Activated naive CD8-positive, alpha-beta T cell treated with anti-CD3 and anti-CD28 coated beads for 36 hours (primary cell): ENCODE measurements around the gene RAD17. TPM values are rescaled to one million over a fixed set of nuclear protein-coding genes. Genes with fewer than 3 reads are reported as not detected.
A peak's percentile ranks its signal among the peaks of the same experiment; 100 is the strongest.
"Not testable (repeated sequence)": the region's sequence is repeated elsewhere in the genome, so short reads cannot be mapped to it uniquely, and the experiment has no call there.

Source experiments
- DNase-seq: peaks from one replicate; pipeline ENCODE4 v3.0.0; 2021
- H3K27ac Mint-ChIP-seq: one replicate; pipeline ENCODE4 v1.8.0; 2022; ENCODE audit warnings: mild to moderate bottlenecking, moderate library complexity, mixed read lengths
- H3K27me3 Mint-ChIP-seq: one replicate; pipeline ENCODE4 v1.8.0; 2022; ENCODE audit warnings: mild to moderate bottlenecking, mixed read lengths
- H3K36me3 Mint-ChIP-seq: one replicate; pipeline ENCODE4 v1.8.0; 2021; ENCODE audit warnings: mild to moderate bottlenecking, mixed read lengths
- H3K4me1 Mint-ChIP-seq: one replicate; pipeline ENCODE4 v1.8.0; 2021; ENCODE audit warnings: mixed read lengths
- H3K4me3 Mint-ChIP-seq: one replicate; pipeline ENCODE4 v1.8.0; 2022; ENCODE audit warnings: mild to moderate bottlenecking, moderate library complexity, mixed read lengths
- H3K9me3 Mint-ChIP-seq: one replicate; pipeline ENCODE4 v1.8.0; 2022; ENCODE audit warnings: mixed read lengths
- total RNA-seq, 2 experiments: library from RNA; stranded (reverse); gene quantifications; one replicate each; pipeline ENCODE4 v1.2.3, GENCODE V29; 2021

The RAD17 gene
- total RNA-seq, 2 experiments from 2014 or later, result 27.7 to 28.8 TPM

DNA sequence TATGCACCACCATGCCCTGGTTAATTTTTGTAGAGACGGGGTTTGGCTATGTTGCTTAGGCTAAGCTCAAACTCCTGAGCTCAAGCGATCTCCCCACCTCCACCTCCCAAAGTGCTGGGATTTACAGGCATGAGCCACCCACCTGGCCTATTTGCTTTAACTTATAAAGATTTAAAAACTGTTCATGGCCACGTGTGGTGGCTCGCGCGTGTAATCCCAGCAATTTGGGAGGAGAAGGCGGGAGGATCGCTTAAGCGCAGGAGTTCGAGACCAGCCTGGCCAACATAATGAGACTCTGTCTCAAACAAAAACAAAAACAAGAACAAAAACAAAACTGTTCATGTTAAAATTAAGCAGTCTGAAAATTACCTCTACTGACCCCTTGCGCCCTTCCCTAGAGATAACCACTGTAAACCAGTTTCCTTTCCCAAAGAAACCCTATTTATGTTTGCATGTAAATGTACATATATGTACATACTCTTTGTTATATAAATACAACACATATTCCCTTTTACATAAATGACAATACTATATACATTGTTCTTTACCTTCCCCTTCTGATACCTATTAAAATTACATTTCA lies 1.8 kb upstream of the RAD17 start:
- H3K27me3 Mint-ChIP-seq, result no peaks in the 10 kb centered on the region
- peaks cover 37% of the 10 kb centered on the region for H3K36me3 Mint-ChIP-seq
- H3K27ac Mint-ChIP-seq, result peak overlapping the region; percentile 98
- peaks cover 28% of the 10 kb centered on the region for H3K4me1 Mint-ChIP-seq
- H3K4me3 Mint-ChIP-seq, result peak overlapping the region; percentile 97
- DNase-seq, result no peak
- no peaks in the 10 kb centered on the region for H3K9me3 Mint-ChIP-seq

DNA sequence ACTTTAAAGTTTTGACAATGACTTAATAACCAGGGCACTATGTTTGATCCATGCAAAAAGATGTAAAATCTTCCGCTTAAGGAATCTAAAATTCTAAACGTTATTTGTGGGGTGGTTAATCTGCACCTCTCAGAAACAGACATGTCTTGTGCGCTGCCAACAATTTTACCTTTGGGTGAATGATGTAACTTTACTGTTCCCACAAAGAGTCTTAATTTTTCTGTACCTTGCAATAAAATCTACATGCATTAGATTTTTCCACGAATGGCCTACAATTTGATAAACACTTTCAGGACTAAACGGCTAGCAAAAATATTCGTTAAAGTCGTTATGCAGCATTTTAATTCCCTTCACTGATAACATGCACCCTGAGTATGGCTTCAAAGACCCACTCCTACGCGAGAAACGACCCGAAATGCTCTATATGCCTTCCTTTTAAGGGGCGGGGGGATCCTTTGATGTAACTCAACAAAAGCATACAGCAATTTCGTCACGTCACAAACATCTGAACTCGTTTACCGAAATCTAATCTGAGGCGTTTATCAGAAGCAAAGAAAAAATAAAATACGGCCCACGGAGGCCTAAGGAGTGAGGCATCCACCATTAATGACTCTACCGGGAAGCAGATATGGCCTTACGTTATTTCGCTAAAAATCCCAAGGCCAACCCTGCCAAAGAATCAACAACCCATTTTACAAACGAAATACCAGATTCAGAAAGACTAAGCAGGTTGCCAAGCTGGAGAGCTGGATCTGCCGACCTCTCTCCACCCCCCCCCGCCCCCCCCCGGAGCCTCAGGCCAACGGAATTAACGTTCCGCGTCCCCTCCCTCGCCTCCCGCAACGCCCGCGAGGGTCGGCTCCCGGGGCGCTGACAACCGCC lies 919 bp upstream of the RAD17 start:
- peak; percentile 20 for DNase-seq
- H3K27me3 Mint-ChIP-seq, result no peaks in the 10 kb centered on the region
- H3K9me3 Mint-ChIP-seq, result no peaks in the 10 kb centered on the region
- H3K4me3 Mint-ChIP-seq, result peak overlapping the region; percentile 97
- peaks cover 28% of the 10 kb centered on the region for H3K4me1 Mint-ChIP-seq
- H3K36me3 Mint-ChIP-seq, result peaks cover 30% of the 10 kb centered on the region
- H3K27ac Mint-ChIP-seq, result peak overlapping the region; percentile 98

DNA sequence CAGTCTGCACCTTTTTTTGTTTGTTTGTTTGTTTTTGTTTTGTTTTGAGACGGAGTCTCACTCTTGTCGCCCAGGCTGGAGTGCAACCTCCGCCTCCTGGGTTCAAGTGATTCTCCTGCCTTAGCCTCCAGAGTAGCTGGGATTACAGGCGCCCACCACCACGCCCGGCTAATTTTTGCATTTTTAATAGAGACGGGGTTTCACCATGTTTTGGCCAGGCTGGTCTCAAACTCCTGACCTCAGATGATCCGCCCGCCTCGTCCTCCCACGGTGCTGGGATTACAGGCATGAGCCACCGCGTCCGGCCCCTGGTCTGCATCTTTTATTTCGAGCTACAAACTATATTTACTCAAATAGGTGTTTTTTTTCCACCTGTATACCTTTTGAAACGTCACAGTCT lies 717 bp downstream of the RAD17 start:
- Mint-ChIP-seq H3K36me3 (peaks cover 22% of the 10 kb centered on the region), H3K4me1 (peaks cover 23% of the 10 kb centered on the region), H3K27ac (peak overlapping the region; percentile 93), H3K4me3 (peak overlapping the region; percentile 97)
- not testable (repeated sequence) for H3K27me3 Mint-ChIP-seq, H3K9me3 Mint-ChIP-seq
- peak; percentile 7 for DNase-seq

DNA sequence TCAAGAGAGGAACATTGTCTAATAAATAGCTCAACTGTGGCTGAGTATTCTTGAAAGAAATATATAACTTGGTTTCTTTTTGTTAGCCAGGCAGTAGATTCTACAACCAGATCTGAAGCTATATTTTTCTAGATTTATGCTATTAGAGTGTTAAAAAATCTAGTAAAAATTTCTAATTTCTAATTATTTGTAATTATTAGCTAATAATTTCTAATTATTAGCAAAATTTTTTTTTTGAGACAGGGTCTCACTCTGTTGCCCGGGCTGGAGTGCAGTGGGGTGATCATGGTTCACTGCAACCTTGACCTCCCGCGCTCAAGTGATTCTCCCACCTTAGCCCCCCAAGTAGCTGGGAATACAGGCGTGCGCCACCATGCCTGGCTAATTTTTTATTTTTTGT lies 2.8 kb downstream of the RAD17 start:
- no peaks in the 10 kb centered on the region for H3K27me3 Mint-ChIP-seq
- H3K9me3 Mint-ChIP-seq, result no peaks in the 10 kb centered on the region
- DNase-seq, result no peak
- H3K4me1 Mint-ChIP-seq, result peaks cover 10% of the 10 kb centered on the region
- H3K4me3 Mint-ChIP-seq, result no peak overlapping the region
- H3K27ac Mint-ChIP-seq, result no peak overlapping the region
- H3K36me3 Mint-ChIP-seq, result peaks cover 14% of the 10 kb centered on the region

DNA sequence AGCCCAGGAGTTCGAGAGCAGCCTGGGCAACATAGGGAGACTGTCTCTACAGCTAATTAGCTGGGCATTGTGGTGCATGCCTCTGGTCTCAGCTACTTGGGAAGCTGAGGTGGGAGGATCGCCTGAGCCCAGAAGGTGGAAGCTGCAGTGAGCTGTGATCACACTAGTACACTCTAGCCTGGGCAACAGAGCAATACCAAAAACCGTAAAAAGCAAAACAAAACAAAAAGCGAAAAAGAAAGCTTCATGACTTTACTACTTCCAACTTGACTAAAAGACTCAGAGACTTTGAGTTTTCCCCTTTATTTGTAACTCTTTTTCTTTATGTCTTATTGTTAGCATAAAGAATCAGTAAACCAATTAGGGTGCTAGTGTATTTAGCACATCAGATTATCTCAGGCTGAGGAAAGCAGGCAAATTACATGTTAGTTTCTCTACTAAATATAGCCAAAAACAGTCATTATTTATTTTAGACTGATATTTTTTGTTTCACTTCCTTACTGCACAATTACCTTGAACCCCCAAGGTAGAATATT lies 5.4 kb downstream of the RAD17 start:
- DNase-seq, result no peak
- H3K27ac Mint-ChIP-seq, result no peak overlapping the region
- H3K4me1 Mint-ChIP-seq, result peaks cover 4% of the 10 kb centered on the region
- H3K4me3 Mint-ChIP-seq, result no peak overlapping the region
- H3K9me3 Mint-ChIP-seq, result no peaks in the 10 kb centered on the region
- no peaks in the 10 kb centered on the region for H3K27me3 Mint-ChIP-seq
- peaks cover 3% of the 10 kb centered on the region for H3K36me3 Mint-ChIP-seq

DNA sequence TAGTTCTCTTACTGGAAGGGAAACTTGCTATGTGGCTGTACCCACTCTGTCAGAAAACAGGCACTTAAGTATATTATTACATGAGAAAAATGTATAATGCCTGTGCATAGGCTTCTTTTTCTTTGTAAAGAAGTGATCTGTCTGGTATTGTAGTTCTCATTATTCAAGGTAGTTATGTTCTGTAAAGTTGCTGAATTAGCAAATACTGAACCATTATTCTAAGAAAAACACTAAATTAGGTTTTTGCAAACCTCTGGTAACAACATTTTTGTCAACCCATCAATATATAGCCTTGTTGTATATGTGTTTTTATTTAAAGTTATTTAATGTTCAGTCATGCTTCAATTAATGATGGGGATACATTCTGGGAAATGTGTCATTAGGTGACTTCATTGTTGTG lies 8.8 kb downstream of the RAD17 start:
- Mint-ChIP-seq H3K4me3 (no peak overlapping the region), H3K36me3 (peaks cover 3% of the 10 kb centered on the region), H3K27ac (no peak overlapping the region), H3K4me1 (no peaks in the 10 kb centered on the region), H3K27me3 (no peaks in the 10 kb centered on the region), H3K9me3 (no peaks in the 10 kb centered on the region)
- DNase-seq, result no peak

DNA sequence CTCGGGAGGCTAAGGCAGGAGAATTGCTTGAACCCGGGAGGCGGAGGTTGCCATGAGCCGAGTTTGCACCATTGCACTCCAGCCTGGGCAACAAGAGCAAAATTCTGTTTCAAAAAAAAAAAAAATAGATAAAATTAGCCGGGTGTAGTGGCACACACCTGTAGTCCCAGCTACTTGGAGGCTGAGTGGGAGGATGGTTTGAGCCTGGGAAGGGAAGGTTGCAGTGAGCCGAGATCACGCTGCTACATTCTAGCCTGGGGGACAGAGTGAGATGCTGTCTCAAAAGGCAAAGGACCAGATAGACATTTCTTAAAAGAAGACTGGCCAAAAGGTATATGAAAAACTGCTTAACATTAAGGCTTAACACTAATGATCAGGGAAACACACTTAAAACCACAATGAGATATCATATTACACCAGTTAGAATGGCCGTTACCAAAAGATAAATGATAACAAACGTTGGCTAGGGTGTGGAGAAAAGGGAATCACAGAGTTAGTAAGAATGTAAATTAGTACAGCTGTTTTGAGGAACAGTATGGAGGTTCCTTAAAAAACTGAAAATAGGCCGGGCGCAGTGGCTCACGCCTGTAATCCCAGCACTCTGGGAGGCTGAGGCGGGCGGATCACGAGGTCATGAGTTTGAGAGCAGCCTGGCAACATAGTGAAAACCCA lies 35.2 kb downstream of the RAD17 start:
- Mint-ChIP-seq H3K4me3 (no peak overlapping the region), H3K27me3 (no peaks in the 10 kb centered on the region), H3K36me3 (peaks cover 46% of the 10 kb centered on the region), H3K27ac (no peak overlapping the region), H3K9me3 (no peaks in the 10 kb centered on the region), H3K4me1 (no peaks in the 10 kb centered on the region)
- DNase-seq, result no peak

DNA sequence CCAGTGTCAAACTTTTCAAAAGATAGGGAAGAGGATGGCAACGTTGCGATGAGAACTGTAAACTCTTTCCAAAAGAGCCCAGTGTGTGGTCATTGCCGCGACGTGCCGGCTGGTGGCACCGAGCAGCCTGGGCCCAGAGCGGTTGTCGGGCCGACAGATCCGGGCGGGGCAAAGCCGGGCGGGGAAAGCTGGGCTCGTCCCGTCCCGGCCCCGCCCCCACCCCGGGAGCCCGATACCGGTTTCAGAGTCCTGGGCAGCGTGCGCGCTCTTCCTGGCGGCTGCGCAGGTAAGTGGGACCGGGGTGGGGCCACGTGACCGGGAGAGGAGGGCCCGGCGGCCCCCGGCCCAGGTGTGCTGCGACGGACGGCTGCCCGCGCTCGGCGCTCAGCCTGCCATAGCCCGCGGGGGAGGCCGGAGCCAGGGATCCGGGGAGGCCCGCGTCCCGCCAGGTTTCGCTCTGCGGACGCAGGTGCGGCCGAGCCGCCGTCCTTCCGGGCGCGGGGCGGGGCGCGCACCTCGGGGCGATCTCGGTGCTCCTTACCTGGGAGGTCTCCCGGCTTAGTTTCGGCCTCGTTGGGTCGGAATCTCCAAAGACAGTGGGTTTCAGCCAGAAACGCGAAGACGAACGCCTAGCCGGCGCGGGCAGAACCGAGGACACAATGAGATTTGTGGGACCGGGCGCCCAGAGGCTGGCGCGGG lies 45.4 kb downstream of the RAD17 start, which contains the start of gene MARVELD2:
TSS of gene MARVELD2 (plus strand) at position 232 of the 699 bp plus-strand sequence. CDS start 4,270 bp downstream, outside the sequence.
- H3K4me1 Mint-ChIP-seq, result peaks cover 2% of the 10 kb centered on the region
- peaks cover 19% of the 10 kb centered on the region for H3K36me3 Mint-ChIP-seq
- no peak within 1 kb of the TSS for H3K27ac Mint-ChIP-seq
- DNase-seq, result peak; percentile 31
- H3K9me3 Mint-ChIP-seq, result no peaks in the 10 kb centered on the region
- H3K4me3 Mint-ChIP-seq, result peak within 1 kb of the TSS; percentile 55
- no peaks in the 10 kb centered on the region for H3K27me3 Mint-ChIP-seq

DNA sequence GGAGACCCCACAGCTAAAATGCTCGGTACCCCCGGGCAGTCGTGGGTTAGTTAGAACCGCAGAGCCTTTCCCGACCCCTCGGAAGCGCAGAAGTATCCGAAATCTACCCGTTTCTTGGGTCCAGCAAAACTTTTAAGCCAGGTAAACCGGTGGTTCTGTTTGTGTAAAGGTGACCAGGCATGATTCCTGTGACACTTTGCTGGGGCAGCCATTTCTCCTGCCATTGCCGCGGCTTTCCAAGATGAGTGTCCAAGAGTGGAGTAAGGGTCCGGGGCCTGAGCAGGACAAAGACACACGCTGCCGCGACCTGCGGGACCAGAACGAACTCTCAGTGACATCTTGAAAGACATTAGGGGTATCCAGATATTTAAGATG lies 46.0 kb downstream of the RAD17 start:
- Mint-ChIP-seq H3K27me3 (no peaks in the 10 kb centered on the region), H3K27ac (no peak overlapping the region), H3K4me1 (peaks cover 2% of the 10 kb centered on the region), H3K9me3 (no peaks in the 10 kb centered on the region), H3K36me3 (peaks cover 19% of the 10 kb centered on the region), H3K4me3 (peak overlapping the region; percentile 53)
- DNase-seq, result no peak

DNA sequence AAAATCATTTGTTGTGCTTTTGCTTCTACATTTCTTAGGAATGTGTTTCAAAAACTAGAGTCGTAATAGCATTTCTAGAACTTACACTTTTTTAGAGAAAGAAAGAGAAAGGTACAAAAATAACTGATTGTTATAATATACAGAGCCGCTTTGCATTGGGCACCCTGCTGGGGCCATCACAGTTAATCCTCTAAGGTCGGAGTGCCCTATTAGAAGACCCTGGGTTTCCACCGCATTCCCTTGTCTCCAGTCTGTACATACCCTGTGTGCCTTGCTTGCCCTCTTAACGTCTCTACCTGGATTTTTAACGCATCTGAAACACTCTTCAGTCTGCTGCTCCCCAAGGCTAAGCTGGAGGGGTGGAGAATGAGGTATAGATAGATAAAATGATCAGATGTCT lies 46.6 kb downstream of the RAD17 start:
- H3K27me3 Mint-ChIP-seq, result no peaks in the 10 kb centered on the region
- no peak for DNase-seq
- no peak overlapping the region for H3K27ac Mint-ChIP-seq
- H3K4me1 Mint-ChIP-seq, result peaks cover 2% of the 10 kb centered on the region
- H3K9me3 Mint-ChIP-seq, result no peaks in the 10 kb centered on the region
- peaks cover 19% of the 10 kb centered on the region for H3K36me3 Mint-ChIP-seq
- H3K4me3 Mint-ChIP-seq, result no peak overlapping the region

DNA sequence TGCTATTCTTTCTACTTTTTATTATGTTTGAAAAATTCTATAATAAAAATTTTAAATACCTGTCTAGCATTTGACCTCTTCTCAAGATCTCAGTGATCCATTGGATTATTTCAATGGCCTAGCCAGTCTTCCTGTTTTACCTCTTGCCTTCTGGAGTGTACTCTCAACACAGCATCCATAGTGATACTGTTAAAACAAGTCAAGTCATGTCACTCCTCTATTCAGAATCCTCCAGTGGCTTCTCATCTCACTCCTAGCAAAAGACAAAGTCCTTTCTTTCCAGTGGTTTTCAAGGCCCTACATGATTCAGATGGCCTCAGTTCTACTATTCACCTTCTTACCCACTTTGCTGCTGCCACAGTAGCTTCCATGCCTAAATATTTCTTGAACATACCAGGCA lies 47.1 kb downstream of the RAD17 start:
- H3K9me3 Mint-ChIP-seq, result no peaks in the 10 kb centered on the region
- peaks cover 2% of the 10 kb centered on the region for H3K4me1 Mint-ChIP-seq
- H3K4me3 Mint-ChIP-seq, result no peak overlapping the region
- no peaks in the 10 kb centered on the region for H3K27me3 Mint-ChIP-seq
- DNase-seq, result no peak
- H3K36me3 Mint-ChIP-seq, result peaks cover 14% of the 10 kb centered on the region
- H3K27ac Mint-ChIP-seq, result no peak overlapping the region

DNA sequence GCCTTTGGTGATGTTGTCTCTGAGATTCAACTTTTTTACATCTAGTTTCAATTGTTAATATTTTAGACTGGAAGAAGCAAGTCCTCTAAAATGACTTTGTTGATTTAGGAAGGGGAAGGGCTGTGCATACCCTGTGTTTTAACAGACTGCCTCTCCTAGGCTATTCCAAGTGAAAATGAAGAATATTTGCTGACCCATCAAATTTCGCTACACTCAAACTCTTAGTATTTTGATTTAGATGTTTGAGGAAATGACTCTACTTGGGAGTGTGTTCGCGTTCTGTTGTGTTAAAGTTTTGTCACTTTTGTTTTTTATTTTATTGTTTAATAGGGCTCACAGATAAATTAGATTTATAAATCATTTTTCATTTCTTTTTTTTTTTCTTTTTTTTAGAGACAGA lies 48.9 kb downstream of the RAD17 start:
- no peak overlapping the region for H3K4me3 Mint-ChIP-seq
- H3K27ac Mint-ChIP-seq, result no peak overlapping the region
- H3K9me3 Mint-ChIP-seq, result no peaks in the 10 kb centered on the region
- H3K36me3 Mint-ChIP-seq, result peaks cover 14% of the 10 kb centered on the region
- no peak for DNase-seq
- no peaks in the 10 kb centered on the region for H3K27me3 Mint-ChIP-seq
- H3K4me1 Mint-ChIP-seq, result peaks cover 2% of the 10 kb centered on the region

DNA sequence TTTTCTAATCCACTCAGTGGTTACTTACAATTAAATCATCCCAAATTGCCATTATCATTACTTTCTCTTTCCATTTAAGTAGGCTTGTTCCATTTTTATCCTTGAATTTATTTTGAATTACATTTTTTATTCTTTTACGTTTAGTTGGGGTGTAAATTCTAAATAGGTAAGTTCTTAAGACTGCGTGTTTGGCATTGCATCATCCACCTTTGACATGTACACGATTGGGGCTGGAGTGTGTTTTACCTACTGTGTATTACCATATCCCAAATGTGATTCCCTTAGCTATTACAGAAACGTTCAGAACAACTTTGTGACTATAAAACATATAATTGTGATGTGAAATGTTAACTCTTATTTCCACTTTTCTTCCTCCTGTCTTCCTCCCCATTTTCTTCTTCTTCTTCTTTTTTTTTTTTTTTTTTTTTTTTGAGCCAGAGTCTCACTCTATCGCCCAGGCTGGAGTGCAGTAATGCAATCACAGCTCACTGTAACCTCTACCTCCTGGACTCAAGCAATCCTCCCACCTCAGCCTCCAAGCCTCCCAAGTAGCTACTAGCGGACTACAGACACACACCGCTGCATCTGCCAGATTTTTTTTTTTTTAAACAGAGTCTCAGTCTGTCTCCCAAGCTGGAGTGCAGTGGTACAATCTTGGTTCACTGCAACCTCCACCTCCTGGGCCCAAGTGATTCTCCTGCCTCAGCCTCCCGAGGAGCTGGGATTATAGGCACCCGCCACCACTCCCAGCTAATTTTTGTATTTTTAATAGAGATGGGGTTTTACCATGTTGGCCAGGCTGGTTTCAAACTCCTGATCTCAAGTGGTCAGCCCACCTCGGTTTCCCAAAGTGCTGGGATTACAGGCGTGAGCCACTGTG lies 62.0 kb downstream of the RAD17 start:
- no peak overlapping the region for H3K4me3 Mint-ChIP-seq
- no peak for DNase-seq
- H3K27ac Mint-ChIP-seq, result no peak overlapping the region
- H3K36me3 Mint-ChIP-seq, result no peaks in the 10 kb centered on the region
- no peaks in the 10 kb centered on the region for H3K9me3 Mint-ChIP-seq
- no peaks in the 10 kb centered on the region for H3K27me3 Mint-ChIP-seq
- no peaks in the 10 kb centered on the region for H3K4me1 Mint-ChIP-seq
